Heart left ventricle (tissue), 16 donors: Measurements from ENCODE around the gene LTBR. TPM values are rescaled to one million over a fixed set of nuclear protein-coding genes. Genes with fewer than 3 reads are reported as not detected.

Experiments used
- ATAC-seq, 4 donors: fragments of 200-7000 bp; cut with Tn5 transposase; one replicate each; pipeline ENCODE4 v1.9.1; 2020 to 2022; ENCODE audit warnings: moderate library complexity in 4 of 4, mild to moderate bottlenecking in 3 of 4, moderate number of reproducible peaks in 1 of 4
- DNase-seq, 5 donors: peaks; one replicate each; pipeline ENCODE4 v3.0.0-alpha.2; 2020
- H3K27ac ChIP-seq, 12 donors: fragments of 200-600 bp; sonication (generic) in 4 of 12; one replicate each; pipeline versions ENCODE4 v1.5.0 to v1.8.0; 2016 to 2022; ENCODE audit warnings: mild to moderate bottlenecking in 2 of 12
- H3K27me3 ChIP-seq, 9 donors: fragments of 200-600 bp; sonication (generic) in 2 of 9; one replicate each; pipeline versions ENCODE4 v1.5.1 to v1.8.0; 2016 to 2022; ENCODE audit warnings: mild to moderate bottlenecking in 3 of 9
- H3K36me3 ChIP-seq, 9 donors: fragments of 200-600 bp; sonication (generic) in 2 of 9; one replicate each; pipeline versions ENCODE4 v1.5.0 to v1.8.0; 2018 to 2022; ENCODE audit warnings: mild to moderate bottlenecking in 2 of 9
- H3K4me1 ChIP-seq, 12 donors: fragments of 200-600 bp; sonication (generic) in 4 of 12; one replicate each; pipeline versions ENCODE4 v1.5.0 to v1.8.0; 2016 to 2022; ENCODE audit warnings: mild to moderate bottlenecking in 3 of 12
- H3K4me3 ChIP-seq, 12 donors: fragments of 200-600 bp; sonication (generic) in 4 of 12; one replicate each; pipeline versions ENCODE4 v1.5.0 to v1.8.0; 2017 to 2022; ENCODE audit warnings: mild to moderate bottlenecking in 9 of 12, moderate library complexity in 4 of 12
- H3K9me3 ChIP-seq, 12 donors: fragments of 200-600 bp; sonication (generic) in 4 of 12; one replicate each; pipeline versions ENCODE4 v1.5.0 to v1.8.0; 2016 to 2022; ENCODE audit warnings: mild to moderate bottlenecking in 1 of 12
- POLR2A ChIP-seq, 2 donors: fragments of 450-650 bp; IDR thresholded peaks; one replicate each; pipeline ENCODE4 v1.6.1; 2017; ENCODE audit warnings: antibody characterized with exemption in 2 of 2, mild to moderate bottlenecking in 2 of 2, moderate library complexity in 2 of 2
- WGBS, 4 donors: extraction: QIAGEN DNeasy Blood & Tissue Kit in 2 of 4; methylation state at CpG; one replicate each; pipeline versions ENCODE4 v1.1.5 to v1.1.7; 2013 to 2018; 5-methylcytosine and 5-hydroxymethylcytosine counted together
- intact Hi-C, 10 donors: fragments of 100-400 bp; cut with DNase I; formaldehyde crosslinking; loops; one replicate each; pipeline versions ENCODE4 v1.11.1 to v1.14.2; 2022
- polyA plus RNA-seq, 2 donors: library from polyadenylated mRNA; stranded (reverse); fragments of 200-250 nt; gene quantifications; one replicate each; pipeline ENCODE4 v1.2.3, GENCODE V29; 2013
- total RNA-seq, 9 donors: library from RNA; depleted of rRNA in 2 of 9; stranded (reverse); fragments of >200 nt in 2 of 9; fragmentation: NEBNext Ultra II Directional in 3 of 9; extraction: Animal tissue kit (Norgen Biotek cat#: 25700) in 3 of 9; gene quantifications; one replicate each; pipeline versions ENCODE4 v1.1.0 to v1.2.4, GENCODE V29; 2016 to 2023
- TF ChIP-seq, protein P1 (sequence below), 12 donors: fragments of 200-600 bp; sonication (generic) in 4 of 12; IDR thresholded peaks; one replicate each; pipeline versions ENCODE4 v1.5.0 to v1.8.0; 2018 to 2022; ENCODE audit warnings: antibody characterized with exemption in 12 of 12, mild to moderate bottlenecking in 5 of 12
- donor health status: ischemic (EF 13 %, LVEDD 7.1; RV severe dilation, severe dysfunction).
- donor health status: healthy with polysubstance abuse.
- donor health status: DM: no; HTN: yes; CAD: no.
- donor health status: DM: no; HTN: no; CAD: no.
- donor health status: ischemic (EF 25% LVEDD 6.9; RV normal size, moderate dysfunction).
- donor health status: ischemic (EF 25% LVEDD 5.7; RV mildly dilated, moderate dysfunction).
- donor health status: healthy.
- donor health status: DM: yes; HTN: yes; CAD: no.
- donor health status: ischemic (EF 35%, LVEDD 5.7; RV mildly dilated, moderate dysfunction).
- donor health status: nonischemic (EF 11% LVEDD 7.7; RV severe dilation, severe dysfunction).
- donor health status: DM: yes; HTN: yes; CAD: no.
- donor health status: PGD.
- donor health status: ischemic (EF 29% LVEDD 5.4; RV normal size, mild dysfunction).
- donor health status: nonischemic (EF 23%, LVEDD 6.1; RV moderate dilation, normal function).

The LTBR gene
- total and polyA plus RNA-seq, 11 donors, result 16.0 to 83.4 (median 26.2) TPM

DNA sequence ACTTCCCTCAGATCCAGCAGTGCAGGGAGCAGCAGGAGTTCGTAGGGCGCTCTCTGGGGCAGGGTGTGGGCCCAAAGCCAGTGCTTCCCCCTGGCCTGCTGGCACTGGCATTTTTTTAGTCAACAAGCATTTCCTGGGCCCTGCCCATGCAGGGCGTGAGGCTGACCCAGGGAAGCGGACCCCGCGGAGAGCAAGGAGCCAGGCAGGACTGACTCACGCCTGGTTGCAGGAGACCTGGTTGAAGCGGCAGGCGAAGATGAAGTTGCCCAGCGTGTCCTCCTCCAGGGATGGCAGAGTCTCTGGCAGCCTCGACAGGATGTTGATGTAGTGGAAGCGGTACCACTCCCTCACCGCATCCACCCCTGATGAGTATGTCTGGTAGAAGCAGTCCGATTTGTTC lies 22.1 kb upstream of the LTBR start:
- ATAC-seq (peak in 3 of 4 donors; percentile 24 to 56 (median 28)), DNase-seq (peak in 3 of 5 donors; percentile 65 to 76 (median 68))
- H3K27me3 ChIP-seq, result no peaks in the 10 kb centered on the region
- WGBS, 4 donors, result 85 to 87% (median 86%) methylated on average over 14 of the region's 14 CpGs
- H3K27ac ChIP-seq, result peak overlapping the region in 5 of 12 donors; percentile 13 to 60 (median 16)
- H3K4me1 ChIP-seq, result peaks cover 0 to 57% (median 6%) of the 10 kb centered on the region in 12 donors
- no peaks in the 10 kb centered on the region for H3K9me3 ChIP-seq
- TF ChIP-seq POLR2A (IDR thresholded peaks at IDR 0.05), result no peak
- TF ChIP-seq, protein P1, sequence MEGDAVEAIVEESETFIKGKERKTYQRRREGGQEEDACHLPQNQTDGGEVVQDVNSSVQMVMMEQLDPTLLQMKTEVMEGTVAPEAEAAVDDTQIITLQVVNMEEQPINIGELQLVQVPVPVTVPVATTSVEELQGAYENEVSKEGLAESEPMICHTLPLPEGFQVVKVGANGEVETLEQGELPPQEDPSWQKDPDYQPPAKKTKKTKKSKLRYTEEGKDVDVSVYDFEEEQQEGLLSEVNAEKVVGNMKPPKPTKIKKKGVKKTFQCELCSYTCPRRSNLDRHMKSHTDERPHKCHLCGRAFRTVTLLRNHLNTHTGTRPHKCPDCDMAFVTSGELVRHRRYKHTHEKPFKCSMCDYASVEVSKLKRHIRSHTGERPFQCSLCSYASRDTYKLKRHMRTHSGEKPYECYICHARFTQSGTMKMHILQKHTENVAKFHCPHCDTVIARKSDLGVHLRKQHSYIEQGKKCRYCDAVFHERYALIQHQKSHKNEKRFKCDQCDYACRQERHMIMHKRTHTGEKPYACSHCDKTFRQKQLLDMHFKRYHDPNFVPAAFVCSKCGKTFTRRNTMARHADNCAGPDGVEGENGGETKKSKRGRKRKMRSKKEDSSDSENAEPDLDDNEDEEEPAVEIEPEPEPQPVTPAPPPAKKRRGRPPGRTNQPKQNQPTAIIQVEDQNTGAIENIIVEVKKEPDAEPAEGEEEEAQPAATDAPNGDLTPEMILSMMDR (IDR thresholded peaks at IDR 0.05), result no peak
- no peaks in the 10 kb centered on the region for H3K36me3 ChIP-seq
- H3K4me3 ChIP-seq, result no peak overlapping the region
- intact Hi-C loops, result loop anchor here in 1 of 10 donors (2.0 kb wide), 1 partner anchor 19 kb away; the partner anchor contains the start of gene TNFRSF1A

DNA sequence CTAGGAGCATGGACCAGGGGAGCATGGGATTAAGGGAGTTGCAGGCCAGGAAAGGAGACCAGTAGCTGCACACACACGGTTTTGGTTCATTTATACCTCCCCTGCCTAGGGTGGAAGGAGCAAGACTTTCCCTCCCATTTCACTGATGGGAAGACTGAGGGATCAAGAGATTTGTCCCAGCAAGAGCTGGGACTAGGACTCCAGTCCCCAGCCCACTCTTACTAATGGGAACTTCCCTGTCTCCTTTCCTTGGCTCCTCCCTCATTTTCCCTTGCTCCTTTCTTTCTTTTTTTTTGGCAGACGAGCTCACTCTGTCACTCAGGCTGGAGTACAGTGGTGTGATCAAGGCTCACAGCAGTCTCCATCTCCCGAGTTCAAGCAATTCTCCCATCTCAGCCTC lies 21.6 kb upstream of the LTBR start:
- intact Hi-C loops, result loop anchor here in 1 of 10 donors (2.0 kb wide), 1 partner anchor 20 kb away; the partner anchor contains the start of gene TNFRSF1A
- H3K27ac ChIP-seq, result peak overlapping the region in 4 of 12 donors; percentile 13 to 88 (median 37)
- TF ChIP-seq, protein P1 (IDR thresholded peaks at IDR 0.05), result no peak
- no peak for TF ChIP-seq POLR2A (IDR thresholded peaks at IDR 0.05)
- WGBS, 4 donors, result 75 to 83% (median 75%) methylated on average over 3 of the region's 3 CpGs
- H3K4me3 ChIP-seq, result no peak overlapping the region
- no peaks in the 10 kb centered on the region for H3K27me3 ChIP-seq
- H3K36me3 ChIP-seq, result no peaks in the 10 kb centered on the region
- DNase-seq, result no peak
- H3K4me1 ChIP-seq, result peaks cover 0 to 60% (median 6%) of the 10 kb centered on the region in 12 donors
- no peaks in the 10 kb centered on the region for H3K9me3 ChIP-seq
- ATAC-seq, result no peak

DNA sequence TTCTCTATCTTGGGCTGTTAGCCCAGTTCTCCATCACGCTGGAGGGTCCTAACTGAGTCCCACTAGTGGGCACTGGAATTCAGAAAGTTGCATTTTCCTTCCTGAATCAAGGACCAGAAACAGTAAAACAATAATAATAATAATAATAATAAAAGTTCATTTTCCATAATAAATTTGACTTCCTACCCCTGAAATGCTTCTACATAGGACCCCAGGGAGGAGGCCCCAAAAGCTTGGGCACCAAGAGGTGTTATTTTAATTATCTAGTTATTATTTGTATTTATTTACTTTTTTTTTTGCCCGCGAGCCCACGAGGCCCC lies 21.0 kb upstream of the LTBR start:
- H3K4me1 ChIP-seq, result peaks cover 0 to 60% (median 6%) of the 10 kb centered on the region in 12 donors
- peak overlapping the region; percentile 9 to 76 (median 60) for H3K4me3 ChIP-seq
- intact Hi-C loops, result loop anchor here in 1 of 10 donors (2.0 kb wide), 1 partner anchor 20 kb away; the partner anchor contains the start of gene TNFRSF1A
- H3K27ac ChIP-seq, result peak overlapping the region in 11 of 12 donors; percentile 74 to 93 (median 88)
- H3K36me3 ChIP-seq, result no peaks in the 10 kb centered on the region
- ATAC-seq (no peak), DNase-seq (peak in 1 of 5 donors; percentile 10)
- H3K27me3 ChIP-seq, result no peaks in the 10 kb centered on the region
- H3K9me3 ChIP-seq, result no peaks in the 10 kb centered on the region
- TF ChIP-seq, protein P1 (IDR thresholded peaks at IDR 0.05), result peak in 1 of 12 donors; percentile 15
- no peak for TF ChIP-seq POLR2A (IDR thresholded peaks at IDR 0.05)
- WGBS, 4 donors, result 15 to 21% (median 18%) methylated on average over 4 of the region's 4 CpGs

DNA sequence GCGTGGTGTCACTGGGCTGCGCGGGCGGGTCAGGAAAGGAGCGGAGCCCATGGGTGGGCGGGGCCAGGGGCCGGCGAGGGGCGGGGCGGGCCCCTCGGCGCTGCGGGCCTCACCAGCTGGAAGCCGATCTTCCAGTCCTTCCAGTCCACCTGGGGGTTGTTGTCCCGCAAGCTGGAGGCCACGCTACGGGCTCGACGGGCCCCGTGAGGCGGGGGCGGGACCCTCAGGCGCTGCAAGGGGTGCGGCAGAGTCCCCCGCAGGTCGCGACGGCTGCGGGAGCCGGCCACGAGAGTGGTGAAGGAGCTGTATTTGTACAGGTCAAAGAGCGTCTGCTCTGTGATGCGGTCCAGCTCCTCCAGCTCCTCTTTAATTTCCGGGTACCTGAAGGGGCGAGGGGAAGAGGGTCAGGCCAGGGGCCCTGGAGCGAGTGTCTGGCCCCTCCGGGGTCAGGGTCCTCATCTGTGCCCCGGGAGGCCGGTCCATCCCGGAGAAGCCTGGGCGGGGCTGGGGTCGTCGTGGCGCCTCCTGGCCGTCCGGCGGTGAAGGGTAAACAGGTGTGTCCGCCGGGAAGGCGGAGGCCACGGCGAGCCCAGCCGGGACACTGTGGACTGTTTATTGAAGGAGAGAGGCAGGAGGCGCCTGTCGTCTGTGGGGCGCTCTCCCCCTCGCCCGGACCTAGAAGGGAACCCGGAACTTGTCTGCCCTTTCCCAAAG lies 20.5 kb upstream of the LTBR start:
- peaks cover 0 to 60% (median 8%) of the 10 kb centered on the region in 12 donors for H3K4me1 ChIP-seq
- peak overlapping the region; percentile 9 to 76 (median 60) for H3K4me3 ChIP-seq
- no peaks in the 10 kb centered on the region for H3K9me3 ChIP-seq
- no peaks in the 10 kb centered on the region for H3K36me3 ChIP-seq
- ATAC-seq, result peak; percentile 52 to 94 (median 90)
- TF ChIP-seq, protein P1 (IDR thresholded peaks at IDR 0.05), result peak in 2 of 12 donors; percentile 6 to 9
- TF ChIP-seq POLR2A (IDR thresholded peaks at IDR 0.05), result peak in 1 of 2 donors; percentile 62
- 10 to 12% (median 11%) methylated on average over 32 to 59 of the region's 59 CpGs for whole genome bisulfite sequencing, 4 donors
- H3K27ac ChIP-seq, result peak overlapping the region; percentile 74 to 93 (median 87)
- intact Hi-C loops, result loop anchor here in 2 of 10 donors (2.0 kb wide), 2 partner anchors 21 to 29 kb away; partner anchors contain the start of gene TNFRSF1A (in 1 of the 2)
- H3K27me3 ChIP-seq, result no peaks in the 10 kb centered on the region
- peak; percentile 70 to 87 (median 79) for DNase-seq
